Activated naive CD8-positive, alpha-beta T cell treated with anti-CD3 and anti-CD28 coated beads, Interleukin-2, amount 50 U/mL, for 24 hours (primary cell): ENCODE results near the gene PHOSPHO2.
"Not testable (repeated sequence)": the region's sequence is repeated elsewhere in the genome, so short reads cannot be mapped to it uniquely, and the experiment has no call there.

Experiments
- ATAC-seq: fragments of 150-1000 bp; cut with Tn5 transposase; one replicate; pipeline ENCODE4 v1.10.0; 2021
- DNase-seq: peaks from one replicate; pipeline ENCODE4 v3.0.0; 2021
- H3K27ac Mint-ChIP-seq: one replicate; pipeline ENCODE4 v1.8.0; 2021; ENCODE audit warnings: mild to moderate bottlenecking, mixed read lengths
- H3K27me3 Mint-ChIP-seq: one replicate; pipeline ENCODE4 v1.8.0; 2021; ENCODE audit warnings: mixed read lengths
- H3K36me3 Mint-ChIP-seq: one replicate; pipeline ENCODE4 v1.8.0; 2021; ENCODE audit warnings: low read depth, mixed read lengths
- H3K4me1 Mint-ChIP-seq: one replicate; pipeline ENCODE4 v1.8.0; 2021; ENCODE audit warnings: mixed read lengths
- H3K4me3 Mint-ChIP-seq: one replicate; pipeline ENCODE4 v1.8.0; 2021; ENCODE audit warnings: mild to moderate bottlenecking, moderate library complexity, mixed read lengths
- H3K9me3 Mint-ChIP-seq: one replicate; pipeline ENCODE4 v1.8.0; 2021; ENCODE audit warnings: mixed read lengths

The PHOSPHO2 gene

GRCh38 chr2:169699173-169699572, 4.9 kb downstream of the PHOSPHO2 start:
- not testable (repeated sequence) for H3K4me1 Mint-ChIP-seq, H3K27me3 Mint-ChIP-seq, H3K27ac Mint-ChIP-seq, H3K4me3 Mint-ChIP-seq, ATAC-seq, H3K9me3 Mint-ChIP-seq, DNase-seq
- peaks cover 21% of the 10 kb centered on the region for H3K36me3 Mint-ChIP-seq

DNA sequence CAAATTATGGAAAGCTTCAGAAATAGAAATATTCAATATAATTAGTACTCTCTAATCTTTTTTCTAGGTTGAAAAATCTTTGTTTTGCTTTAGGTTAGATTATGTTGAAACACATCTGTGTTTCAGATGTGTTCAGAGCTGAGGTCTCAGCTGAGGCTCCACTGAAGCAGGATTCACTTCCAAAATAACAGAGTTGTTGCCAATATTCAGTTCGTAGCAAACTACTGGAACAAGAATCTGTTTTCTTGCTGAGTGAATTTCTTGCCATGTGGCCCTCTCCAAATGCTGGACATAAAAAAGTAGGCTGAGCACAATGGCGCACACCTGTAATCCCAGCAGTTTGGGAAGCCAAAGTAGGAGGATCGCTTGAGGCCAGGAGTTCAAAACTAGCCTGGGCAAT, 8.7 kb downstream of the PHOSPHO2 start:
- no peaks in the 10 kb centered on the region for H3K4me1 Mint-ChIP-seq
- H3K36me3 Mint-ChIP-seq: peaks cover 16% of the 10 kb centered on the region
- no peaks in the 10 kb centered on the region for H3K27me3 Mint-ChIP-seq
- no peak overlapping the region for H3K4me3 Mint-ChIP-seq
- no peak overlapping the region for H3K27ac Mint-ChIP-seq
- ATAC-seq (no peak), DNase-seq (no peak)
- no peaks in the 10 kb centered on the region for H3K9me3 Mint-ChIP-seq

DNA sequence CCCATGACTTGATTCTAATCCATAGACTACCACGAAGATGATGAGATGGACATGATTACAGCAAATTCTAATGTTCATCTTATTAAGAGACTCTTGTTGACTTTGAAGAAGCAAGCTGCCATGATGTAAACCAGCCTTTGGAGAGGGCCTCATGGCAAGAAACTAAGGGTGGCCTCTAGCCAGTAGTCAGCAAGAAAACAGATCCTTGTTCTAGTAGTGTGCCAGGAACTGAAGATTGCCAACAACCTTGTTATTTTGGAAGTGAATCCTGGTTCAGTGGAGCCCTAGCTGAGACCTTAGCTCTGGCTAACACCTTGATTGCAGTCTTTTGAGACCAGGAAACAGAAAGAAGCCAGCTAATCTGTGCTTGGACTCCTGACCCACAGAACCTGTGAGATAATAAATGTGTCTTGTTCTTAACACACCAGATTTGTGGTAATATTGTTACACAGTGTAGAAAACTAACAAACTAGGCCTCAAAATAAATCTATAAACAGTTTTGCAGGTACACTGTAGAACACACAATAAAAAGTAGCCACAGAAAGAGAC, 10.0 kb downstream of the PHOSPHO2 start:
- H3K36me3 Mint-ChIP-seq: peaks cover 10% of the 10 kb centered on the region
- no peaks in the 10 kb centered on the region for H3K9me3 Mint-ChIP-seq
- ATAC-seq: no peak
- no peak overlapping the region for H3K27ac Mint-ChIP-seq
- no peaks in the 10 kb centered on the region for H3K27me3 Mint-ChIP-seq
- no peak for DNase-seq
- no peaks in the 10 kb centered on the region for H3K4me1 Mint-ChIP-seq
- no peak overlapping the region for H3K4me3 Mint-ChIP-seq

GRCh38 chr2:169705927-169706326, 11.7 kb downstream of the PHOSPHO2 start:
- no peak for ATAC-seq

GRCh38 chr2:169707626-169708025, 13.4 kb downstream of the PHOSPHO2 start:
- Mint-ChIP-seq H3K4me1 (no peaks in the 10 kb centered on the region), H3K4me3 (no peak overlapping the region), H3K9me3 (no peaks in the 10 kb centered on the region), H3K36me3 (peaks cover 2% of the 10 kb centered on the region), H3K27me3 (no peaks in the 10 kb centered on the region), H3K27ac (no peak overlapping the region)
- ATAC-seq (no peak), DNase-seq (no peak)

More at GRCh38 chr2:169705927-169706326, 11.7 kb downstream of the PHOSPHO2 start:
- H3K9me3 Mint-ChIP-seq: no peaks in the 10 kb centered on the region
- no peaks in the 10 kb centered on the region for H3K4me1 Mint-ChIP-seq
- H3K27ac Mint-ChIP-seq: no peak overlapping the region
- H3K36me3 Mint-ChIP-seq: peaks cover 3% of the 10 kb centered on the region
- no peak for DNase-seq
- no peak overlapping the region for H3K4me3 Mint-ChIP-seq
- H3K27me3 Mint-ChIP-seq: no peaks in the 10 kb centered on the region

GRCh38 chr2:169709331-169709730, 15.1 kb downstream of the PHOSPHO2 start:
- Mint-ChIP-seq H3K36me3 (no peaks in the 10 kb centered on the region), H3K4me1 (no peaks in the 10 kb centered on the region)
- no peak for ATAC-seq

DNA sequence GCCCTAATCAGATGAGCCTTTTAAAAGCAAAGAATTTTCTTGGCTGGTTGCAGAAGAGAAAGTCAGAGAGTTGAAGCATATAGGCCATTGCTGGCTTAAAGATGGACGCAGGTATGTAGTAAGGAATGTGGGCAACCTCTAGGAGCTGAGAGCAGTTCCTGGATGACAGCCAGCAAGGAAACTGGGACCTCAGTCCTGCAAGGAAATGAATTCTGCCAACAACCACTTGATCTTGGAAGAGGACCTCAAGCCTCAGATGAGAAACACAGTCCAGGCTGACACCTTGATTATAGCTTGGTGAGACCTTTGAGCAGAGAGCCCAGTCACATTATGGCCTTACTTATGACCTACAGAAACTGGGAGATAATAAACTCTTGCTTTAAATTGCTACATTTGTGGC, 15.7 kb downstream of the PHOSPHO2 start:
- Mint-ChIP-seq H3K36me3 (no peaks in the 10 kb centered on the region), H3K27ac (no peak overlapping the region), H3K27me3 (no peaks in the 10 kb centered on the region), H3K9me3 (no peaks in the 10 kb centered on the region), H3K4me1 (no peaks in the 10 kb centered on the region), H3K4me3 (no peak overlapping the region)
- ATAC-seq (no peak), DNase-seq (no peak)

More at GRCh38 chr2:169709331-169709730, 15.1 kb downstream of the PHOSPHO2 start:
- Mint-ChIP-seq H3K27me3 (no peaks in the 10 kb centered on the region), H3K27ac (no peak overlapping the region), H3K4me3 (no peak overlapping the region), H3K9me3 (no peaks in the 10 kb centered on the region)
- no peak for DNase-seq

DNA sequence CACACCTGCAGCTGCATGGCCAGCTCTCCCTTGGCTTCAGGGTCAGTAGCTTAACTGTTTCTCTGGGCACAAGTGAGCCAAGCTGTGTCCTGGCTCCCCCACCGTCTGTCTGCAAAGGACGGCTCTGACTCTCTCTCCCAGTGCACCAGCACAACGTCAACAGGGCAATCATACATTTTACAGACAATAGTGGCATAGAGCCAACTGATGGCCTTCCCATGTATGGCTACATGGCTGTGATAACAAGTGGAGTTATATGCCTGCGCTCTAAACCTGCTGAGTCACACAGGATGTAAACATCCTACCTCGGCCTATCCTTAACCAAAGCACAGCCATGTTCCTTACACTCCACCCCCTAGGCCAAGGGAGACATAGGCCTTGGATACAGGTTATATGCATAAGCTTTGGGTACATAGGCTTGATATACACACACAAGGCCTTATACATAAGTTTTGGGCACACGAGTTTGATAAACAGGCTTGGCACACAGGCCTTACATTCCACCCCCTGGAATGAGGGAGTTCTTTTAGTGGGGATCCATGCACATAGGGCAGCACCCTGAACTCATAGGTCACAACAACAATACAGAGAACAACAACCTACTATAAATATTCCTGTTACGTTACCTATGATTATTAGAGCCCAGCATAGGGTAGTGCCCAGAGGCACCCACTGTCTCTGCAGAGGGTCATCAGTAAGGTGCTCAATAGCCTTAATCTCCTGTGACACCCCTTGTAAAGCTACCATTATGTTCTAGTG, 17.7 kb downstream of the PHOSPHO2 start:
- Mint-ChIP-seq H3K9me3 (no peaks in the 10 kb centered on the region), H3K27ac (no peak overlapping the region), H3K4me3 (no peak overlapping the region), H3K4me1 (no peaks in the 10 kb centered on the region), H3K36me3 (no peaks in the 10 kb centered on the region), H3K27me3 (no peaks in the 10 kb centered on the region)
- no peak for ATAC-seq
- DNase-seq: no peak

DNA sequence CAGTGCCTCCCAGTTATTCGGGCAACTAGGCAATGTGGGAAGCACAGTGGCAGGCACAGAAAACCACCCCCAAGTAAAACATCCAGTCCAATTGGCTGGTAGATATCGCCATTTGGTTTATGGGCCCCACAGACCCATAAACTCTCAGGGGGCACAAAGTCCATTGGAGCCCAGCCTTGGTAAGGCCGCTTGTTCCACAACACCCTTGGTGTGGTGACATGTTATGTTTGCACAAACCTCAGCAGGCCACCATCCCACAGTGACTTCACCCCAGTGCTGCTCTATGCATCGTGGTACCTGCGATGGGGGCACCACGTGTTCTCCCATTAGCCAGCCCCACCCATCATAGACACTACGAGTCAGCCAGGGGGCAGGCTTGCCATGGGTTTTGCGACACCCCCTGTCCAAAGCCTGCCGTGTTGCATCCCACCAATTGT, 18.5 kb downstream of the PHOSPHO2 start:
- ATAC-seq: no peak
- H3K36me3 Mint-ChIP-seq: no peaks in the 10 kb centered on the region
- H3K9me3 Mint-ChIP-seq: no peaks in the 10 kb centered on the region
- DNase-seq: no peak
- H3K4me3 Mint-ChIP-seq: no peak overlapping the region
- H3K4me1 Mint-ChIP-seq: no peaks in the 10 kb centered on the region
- no peaks in the 10 kb centered on the region for H3K27me3 Mint-ChIP-seq
- H3K27ac Mint-ChIP-seq: no peak overlapping the region

DNA sequence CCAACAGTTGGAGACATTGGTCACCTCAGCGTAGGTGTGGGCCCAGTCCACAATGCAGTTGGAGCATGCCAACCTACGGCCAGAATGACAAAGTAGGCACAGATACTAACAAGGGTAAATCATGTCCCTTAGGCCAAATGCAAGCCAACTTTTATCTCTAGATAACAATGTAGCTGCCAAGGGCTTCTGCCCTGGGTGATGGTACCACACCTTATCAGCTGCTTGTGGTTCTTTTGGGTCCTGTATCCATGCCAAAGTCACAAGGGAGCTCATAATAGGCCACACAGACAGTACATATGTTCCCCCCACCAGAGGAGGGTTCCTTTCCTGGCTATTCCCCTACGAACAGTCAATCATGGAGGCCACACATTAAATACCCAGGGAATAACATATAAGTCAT, 19.1 kb downstream of the PHOSPHO2 start:
- Mint-ChIP-seq H3K4me3 (no peak overlapping the region), H3K27me3 (no peaks in the 10 kb centered on the region), H3K9me3 (no peaks in the 10 kb centered on the region), H3K36me3 (no peaks in the 10 kb centered on the region), H3K27ac (no peak overlapping the region), H3K4me1 (no peaks in the 10 kb centered on the region)
- DNase-seq (no peak), ATAC-seq (no peak)

GRCh38 chr2:169714699-169715098, 20.4 kb downstream of the PHOSPHO2 start:
- no peaks in the 10 kb centered on the region for H3K4me1 Mint-ChIP-seq
- H3K27ac Mint-ChIP-seq: no peak overlapping the region
- ATAC-seq (no peak), DNase-seq (no peak)
- H3K4me3 Mint-ChIP-seq: no peak overlapping the region
- no peaks in the 10 kb centered on the region for H3K27me3 Mint-ChIP-seq
- H3K9me3 Mint-ChIP-seq: no peaks in the 10 kb centered on the region
- H3K36me3 Mint-ChIP-seq: no peaks in the 10 kb centered on the region

GRCh38 chr2:169715379-169716237, 21.3 kb downstream of the PHOSPHO2 start:
- H3K27me3 Mint-ChIP-seq: no peaks in the 10 kb centered on the region
- no peak for ATAC-seq
- no peaks in the 10 kb centered on the region for H3K36me3 Mint-ChIP-seq
- no peak overlapping the region for H3K27ac Mint-ChIP-seq
- no peaks in the 10 kb centered on the region for H3K4me1 Mint-ChIP-seq
- no peaks in the 10 kb centered on the region for H3K9me3 Mint-ChIP-seq
- H3K4me3 Mint-ChIP-seq: no peak overlapping the region
- DNase-seq: no peak

DNA sequence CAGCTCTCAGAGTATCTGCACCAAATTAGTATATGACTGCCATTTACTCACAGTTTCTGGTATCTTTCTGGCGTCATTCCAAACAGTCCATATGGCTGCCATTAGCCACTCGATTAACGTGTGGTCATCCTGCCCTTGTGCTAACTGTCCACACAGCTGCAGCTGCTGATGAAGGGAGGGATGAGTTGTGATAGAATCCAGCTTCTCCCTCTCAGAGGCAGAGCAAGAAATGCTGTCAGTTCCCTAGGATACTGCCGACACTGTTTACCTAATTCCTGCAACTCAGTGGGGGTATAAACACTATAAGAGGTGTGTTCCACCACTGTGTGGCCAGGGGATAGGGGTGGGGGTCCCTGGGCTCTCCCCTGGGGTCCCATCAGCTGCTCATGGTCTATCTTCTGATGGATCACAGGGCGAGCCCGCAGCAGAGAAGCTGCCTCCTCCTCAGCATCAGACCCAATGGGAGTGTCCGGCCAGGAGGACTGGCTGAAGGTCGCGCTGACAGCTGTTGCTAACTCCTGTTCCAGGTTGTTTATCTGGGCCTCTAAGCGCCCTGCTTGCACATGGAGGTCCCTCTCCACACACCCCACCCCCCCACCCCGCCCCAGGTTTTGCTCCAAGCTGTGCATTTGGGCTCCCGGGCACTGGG, 22.1 kb downstream of the PHOSPHO2 start:
- Mint-ChIP-seq H3K9me3 (no peaks in the 10 kb centered on the region), H3K27me3 (no peaks in the 10 kb centered on the region), H3K27ac (no peak overlapping the region), H3K36me3 (no peaks in the 10 kb centered on the region), H3K4me3 (no peak overlapping the region), H3K4me1 (no peaks in the 10 kb centered on the region)
- no peak for ATAC-seq
- DNase-seq: no peak

DNA sequence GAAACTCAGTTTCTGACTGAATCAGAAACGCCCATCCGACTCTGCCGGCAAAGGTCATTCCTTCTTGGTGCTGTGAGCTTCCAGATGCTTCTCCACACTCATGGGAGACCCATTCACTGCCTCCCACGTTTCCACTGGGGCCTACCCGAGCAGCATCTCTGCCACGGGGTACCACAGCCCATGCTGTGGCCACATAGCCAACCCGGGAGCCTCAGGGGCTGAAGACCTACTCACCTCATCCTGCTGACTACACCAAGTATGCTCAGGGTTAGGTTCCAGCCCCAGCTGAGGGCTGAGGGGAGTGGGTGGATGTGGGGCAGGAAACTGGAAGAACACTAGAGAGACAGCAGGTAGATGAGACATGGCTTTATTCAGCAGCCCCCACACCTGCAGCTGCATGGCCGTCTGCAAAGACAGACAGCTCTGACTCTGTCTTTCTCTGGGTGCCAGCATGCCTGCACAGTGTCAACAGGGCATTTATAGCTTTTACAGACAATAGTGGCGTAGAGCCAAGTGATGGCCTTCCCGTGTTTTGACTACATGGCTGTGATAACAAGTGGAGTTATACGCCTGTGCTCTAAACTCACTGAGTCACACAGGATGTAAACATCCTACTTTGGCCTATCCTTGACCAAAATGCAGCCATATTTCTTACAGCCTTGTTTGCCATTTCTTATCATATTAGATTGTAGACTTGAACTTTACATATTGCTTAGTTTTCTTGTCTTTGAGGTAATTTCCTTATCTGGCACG, 22.8 kb downstream of the PHOSPHO2 start:
- H3K27me3 Mint-ChIP-seq: no peaks in the 10 kb centered on the region
- H3K4me1 Mint-ChIP-seq: no peaks in the 10 kb centered on the region
- H3K9me3 Mint-ChIP-seq: no peaks in the 10 kb centered on the region
- no peaks in the 10 kb centered on the region for H3K36me3 Mint-ChIP-seq
- H3K27ac Mint-ChIP-seq: no peak overlapping the region
- no peak overlapping the region for H3K4me3 Mint-ChIP-seq
- ATAC-seq (no peak), DNase-seq (no peak)
